DOHH2 (cell line): ENCODE data around the gene SPOCK3.

ENCODE experiments used
- H3F3A ChIP-seq: fragments of 200-600 bp; sonication (generic), shearing (Covaris generic); 2 replicates; pipeline ENCODE4 v1.6.0; 2016; ENCODE audit warnings: antibody characterized with exemption, mild to moderate bottlenecking; ENCODE audit not compliant: control insufficient read depth, insufficient read depth
- H3K27ac ChIP-seq: fragments of 200-600 bp; sonication (generic); 2 replicates; pipeline ENCODE4 v1.5.1; 2014; ENCODE audit warnings: low read depth, mild to moderate bottlenecking, low read length, moderate library complexity
- H3K27me3 ChIP-seq: fragments of 200-600 bp; sonication (generic); 2 replicates; pipeline ENCODE4 v1.6.1; 2014; ENCODE audit warnings: mild to moderate bottlenecking, low read length, mixed read lengths; ENCODE audit not compliant: control insufficient read depth
- H3K36me3 ChIP-seq: fragments of 200-600 bp; sonication (generic); 2 replicates; pipeline ENCODE4 v1.6.1; 2014; ENCODE audit warnings: mild to moderate bottlenecking, low read length, moderate library complexity, mixed read lengths; ENCODE audit not compliant: control insufficient read depth
- H3K4me1 ChIP-seq: fragments of 200-600 bp; sonication (generic); 2 replicates; pipeline ENCODE4 v1.6.1; 2014; ENCODE audit warnings: mild to moderate bottlenecking, low read length, mixed read lengths; ENCODE audit not compliant: control insufficient read depth
- H3K4me2 ChIP-seq: fragments of 200-600 bp; sonication (generic); 2 replicates; pipeline ENCODE4 v1.6.0; 2014; ENCODE audit warnings: mild to moderate bottlenecking, low read length, moderate library complexity
- H3K4me3 ChIP-seq: fragments of 200-600 bp; sonication (generic); 2 replicates; pipeline ENCODE4 v1.5.1; 2014; ENCODE audit warnings: mild to moderate bottlenecking, low read length, mixed read lengths
- H3K79me2 ChIP-seq: fragments of 200-600 bp; sonication (generic); 2 replicates; pipeline ENCODE4 v1.6.1; 2014; ENCODE audit warnings: mild to moderate bottlenecking, low read length, mixed read lengths; ENCODE audit not compliant: control insufficient read depth
- H3K9me2 ChIP-seq: fragments of 200-600 bp; sonication (generic); replicated peaks from 2 replicates; pipeline ENCODE4 v1.6.1; 2014; ENCODE audit warnings: mild to moderate bottlenecking, low read length, mixed read lengths; ENCODE audit not compliant: control insufficient read depth
- H3K9me3 ChIP-seq: fragments of 200-600 bp; sonication (generic); 2 replicates; pipeline ENCODE4 v1.6.1; 2014; ENCODE audit warnings: antibody characterized with exemption, low read length, mixed read lengths; ENCODE audit not compliant: control insufficient read depth, insufficient read depth
- H4K20me1 ChIP-seq: fragments of 200-600 bp; sonication (generic); 2 replicates; pipeline ENCODE4 v1.6.0; 2014; ENCODE audit warnings: low read depth, mild to moderate bottlenecking, antibody characterized with exemption, low read length, moderate library complexity; ENCODE audit not compliant: control insufficient read depth, insufficient read depth
- EZH2phosphoT487 ChIP-seq: fragments of 200-600 bp; sonication (generic); IDR thresholded peaks from 2 replicates; pipeline ENCODE4 v1.6.1; 2017; ENCODE audit warnings: borderline replicate concordance, mild to moderate bottlenecking, antibody characterized with exemption, low read length, moderate library complexity, mixed read lengths
- TF ChIP-seq, protein P1 (sequence below): fragments of 200-600 bp; sonication (generic); IDR thresholded peaks from one replicate; pipeline ENCODE4 v1.5.1; 2014; ENCODE audit warnings: antibody characterized with exemption, mild to moderate bottlenecking, low read depth, low read length; ENCODE audit not compliant: poor library complexity, severe bottlenecking

Gene SPOCK3

DNA sequence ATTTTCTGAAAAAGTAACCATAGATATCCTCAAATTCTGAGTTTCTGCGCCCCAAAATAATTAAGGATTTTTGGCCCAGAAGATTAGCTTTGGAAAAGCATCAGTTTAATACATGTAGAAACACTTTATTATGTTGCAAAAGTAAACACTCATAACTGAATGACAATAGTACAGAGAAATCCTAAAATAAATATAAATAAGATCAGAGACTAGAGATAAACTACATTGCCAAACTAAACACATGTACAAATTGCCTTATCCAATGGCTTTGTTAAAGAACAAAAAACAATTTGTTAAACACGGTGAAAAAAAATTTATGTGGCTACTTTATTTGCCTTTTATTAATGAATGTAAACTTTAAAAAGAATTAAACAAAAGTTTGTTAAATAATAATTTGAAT is 17.5 kb downstream of the SPOCK3 start:
- TF ChIP-seq EZH2phosphoT487, result no peak
- TF ChIP-seq, protein P1, sequence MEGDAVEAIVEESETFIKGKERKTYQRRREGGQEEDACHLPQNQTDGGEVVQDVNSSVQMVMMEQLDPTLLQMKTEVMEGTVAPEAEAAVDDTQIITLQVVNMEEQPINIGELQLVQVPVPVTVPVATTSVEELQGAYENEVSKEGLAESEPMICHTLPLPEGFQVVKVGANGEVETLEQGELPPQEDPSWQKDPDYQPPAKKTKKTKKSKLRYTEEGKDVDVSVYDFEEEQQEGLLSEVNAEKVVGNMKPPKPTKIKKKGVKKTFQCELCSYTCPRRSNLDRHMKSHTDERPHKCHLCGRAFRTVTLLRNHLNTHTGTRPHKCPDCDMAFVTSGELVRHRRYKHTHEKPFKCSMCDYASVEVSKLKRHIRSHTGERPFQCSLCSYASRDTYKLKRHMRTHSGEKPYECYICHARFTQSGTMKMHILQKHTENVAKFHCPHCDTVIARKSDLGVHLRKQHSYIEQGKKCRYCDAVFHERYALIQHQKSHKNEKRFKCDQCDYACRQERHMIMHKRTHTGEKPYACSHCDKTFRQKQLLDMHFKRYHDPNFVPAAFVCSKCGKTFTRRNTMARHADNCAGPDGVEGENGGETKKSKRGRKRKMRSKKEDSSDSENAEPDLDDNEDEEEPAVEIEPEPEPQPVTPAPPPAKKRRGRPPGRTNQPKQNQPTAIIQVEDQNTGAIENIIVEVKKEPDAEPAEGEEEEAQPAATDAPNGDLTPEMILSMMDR, result no peak
- Histone ChIP-seq H3F3A (no peaks in the 10 kb centered on the region), H3K9me3 (no peaks in the 10 kb centered on the region), H3K79me2 (no peaks in the 10 kb centered on the region), H3K27ac (no peak overlapping the region), H3K9me2 (no peaks in the 10 kb centered on the region; the same call in 1 of the 2 replicates), H4K20me1 (no peaks in the 10 kb centered on the region), H3K36me3 (no peaks in the 10 kb centered on the region), H3K4me2 (no peak overlapping the region), H3K4me1 (no peaks in the 10 kb centered on the region), H3K4me3 (no peak overlapping the region), H3K27me3 (no peaks in the 10 kb centered on the region)

DNA sequence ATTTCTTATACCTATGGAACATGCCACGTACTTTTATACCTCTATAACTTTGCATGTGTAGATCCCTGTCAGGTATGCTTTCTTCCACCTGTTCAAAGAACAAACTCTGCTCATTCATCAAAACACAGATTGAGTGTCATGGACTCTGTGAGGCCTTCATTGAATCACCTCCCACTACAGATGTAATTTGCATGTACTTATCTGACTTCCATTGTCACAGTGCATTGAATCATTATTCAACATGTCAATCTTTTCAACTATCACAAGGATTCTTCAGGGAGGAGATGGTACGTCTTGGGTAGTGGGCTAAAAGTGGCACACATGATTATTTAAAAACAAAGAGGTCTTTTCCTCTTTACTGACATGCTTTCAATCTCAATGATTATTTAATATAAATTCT is 24.1 kb downstream of the SPOCK3 start:
- no peaks in the 10 kb centered on the region for H3K36me3 ChIP-seq
- no peaks in the 10 kb centered on the region for H3K9me3 ChIP-seq
- H3K9me2 ChIP-seq, result no peaks in the 10 kb centered on the region
- no peaks in the 10 kb centered on the region for H4K20me1 ChIP-seq
- H3K4me1 ChIP-seq, result no peaks in the 10 kb centered on the region
- no peak overlapping the region for H3K4me3 ChIP-seq
- no peak for TF ChIP-seq EZH2phosphoT487
- TF ChIP-seq, protein P1, result no peak
- H3F3A ChIP-seq, result no peaks in the 10 kb centered on the region
- no peaks in the 10 kb centered on the region for H3K27me3 ChIP-seq
- no peak overlapping the region for H3K27ac ChIP-seq
- H3K4me2 ChIP-seq, result no peak overlapping the region
- no peaks in the 10 kb centered on the region for H3K79me2 ChIP-seq

DNA sequence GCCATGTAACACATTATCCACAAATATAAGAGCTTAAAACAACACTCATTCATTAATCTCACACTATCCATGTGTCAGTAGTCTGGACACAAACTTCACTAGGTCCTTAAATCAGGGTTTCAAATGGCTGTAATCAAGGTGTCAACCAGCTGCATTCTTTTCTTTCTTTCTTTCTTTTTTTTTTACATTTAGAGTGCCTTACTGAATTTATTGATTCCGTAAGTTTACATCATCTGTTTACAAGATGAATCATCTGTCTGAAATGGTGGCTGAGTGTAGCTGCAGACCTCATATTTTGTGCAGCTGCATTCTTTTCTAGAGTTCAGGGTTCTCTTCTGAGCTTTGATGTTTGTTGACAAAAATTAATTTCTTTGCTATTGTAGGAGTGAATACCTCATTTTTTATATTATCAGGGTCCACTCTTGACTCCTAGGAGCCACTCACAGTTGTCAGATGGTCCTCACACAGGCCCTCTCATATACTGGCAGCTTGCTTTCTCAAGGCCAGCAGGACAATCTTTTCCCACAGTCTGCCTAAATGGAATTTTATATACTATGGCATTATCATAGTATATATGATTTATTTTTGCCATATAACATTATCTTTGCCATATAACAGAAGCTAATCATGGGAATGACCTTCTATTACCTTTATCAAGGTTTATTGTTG is 37.8 kb downstream of the SPOCK3 start:
- peaks cover 2% of the 10 kb centered on the region; the same call in 1 of the 2 replicates for H3K9me3 ChIP-seq
- no peaks in the 10 kb centered on the region for H3F3A ChIP-seq
- H3K4me1 ChIP-seq, result no peaks in the 10 kb centered on the region
- H3K9me2 ChIP-seq, result no peaks in the 10 kb centered on the region
- H3K27me3 ChIP-seq, result no peaks in the 10 kb centered on the region
- H3K4me3 ChIP-seq, result no peak overlapping the region
- no peak overlapping the region for H3K27ac ChIP-seq
- no peak overlapping the region for H3K4me2 ChIP-seq
- TF ChIP-seq, protein P1, result no peak
- no peak for TF ChIP-seq EZH2phosphoT487
- H4K20me1 ChIP-seq, result no peaks in the 10 kb centered on the region
- no peaks in the 10 kb centered on the region for H3K36me3 ChIP-seq
- H3K79me2 ChIP-seq, result no peaks in the 10 kb centered on the region
